Measurements from ENCODE around the gene RNF26. TPM values are rescaled to one million over a fixed set of nuclear protein-coding genes. Genes with fewer than 3 reads are reported as not detected.

Gene RNF26
- total RNA-seq (ENCODE audit: insufficient read depth, low replicate concordance): 0.72 TPM

DNA sequence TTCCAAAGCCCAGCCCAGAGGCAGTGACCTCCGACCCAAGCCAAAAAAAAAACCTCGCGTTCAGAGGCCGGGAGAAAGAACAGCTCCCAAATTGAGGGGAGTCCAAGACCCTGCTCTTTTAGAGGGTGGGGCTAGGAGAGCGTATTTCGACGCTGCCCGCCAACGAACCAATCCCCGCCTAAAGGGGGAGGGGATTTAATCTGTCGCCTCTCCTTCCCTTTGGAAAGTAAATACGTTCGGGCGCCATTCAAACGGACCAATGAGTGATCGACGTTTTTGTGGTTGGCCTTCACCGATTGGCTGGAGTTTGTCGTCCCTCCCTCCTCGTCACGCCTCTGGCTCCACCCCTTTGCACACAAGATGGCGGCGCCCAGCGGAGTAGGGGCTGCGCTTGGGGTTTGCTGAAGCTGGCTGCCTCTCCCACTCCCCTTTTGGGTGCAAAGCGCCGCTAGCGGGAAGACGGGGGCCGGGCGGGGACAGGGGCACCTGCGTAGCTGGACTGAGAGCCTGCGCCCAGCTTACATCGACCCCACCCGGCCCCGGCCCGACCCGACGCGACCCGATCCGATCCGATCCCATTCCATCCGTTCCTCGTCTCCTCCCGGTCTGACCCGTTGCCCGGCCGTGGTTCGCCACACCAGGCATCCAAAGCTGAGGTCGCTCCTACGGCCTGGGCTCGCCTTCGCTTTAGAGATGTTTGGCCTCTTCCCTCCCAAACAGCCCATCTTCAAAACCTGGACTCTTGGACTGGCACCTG, at the start of gene RNF26:
RNF26 (plus strand) TSS at position 354 of the 757 bp plus-strand sequence. CDS start 596 bp downstream, outside the sequence.
- peak; percentile 99 for DNase-seq (ENCODE audit: low spot score)

DNA sequence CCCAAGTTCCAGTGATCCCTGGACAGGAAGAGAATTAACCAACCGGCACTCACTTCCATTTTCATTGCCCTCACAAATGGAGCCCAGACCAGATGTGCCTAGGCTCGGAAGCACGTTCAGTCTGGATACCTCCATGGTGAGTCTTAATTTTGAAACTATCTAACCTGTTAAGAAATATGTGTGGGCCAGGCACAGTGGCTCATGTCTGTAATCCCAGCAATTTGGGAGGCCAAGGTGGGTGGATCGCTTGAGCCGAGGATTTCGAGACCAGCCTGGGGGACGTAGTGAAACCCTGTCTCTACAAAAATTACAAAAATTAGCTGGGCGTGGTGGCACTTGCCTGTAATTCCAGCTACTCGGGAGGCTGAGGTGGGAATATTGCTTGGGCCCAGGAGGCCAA, 48.9 kb upstream of the RNF26 start:
- DNase-seq (ENCODE audit: low spot score): no peak

DNA sequence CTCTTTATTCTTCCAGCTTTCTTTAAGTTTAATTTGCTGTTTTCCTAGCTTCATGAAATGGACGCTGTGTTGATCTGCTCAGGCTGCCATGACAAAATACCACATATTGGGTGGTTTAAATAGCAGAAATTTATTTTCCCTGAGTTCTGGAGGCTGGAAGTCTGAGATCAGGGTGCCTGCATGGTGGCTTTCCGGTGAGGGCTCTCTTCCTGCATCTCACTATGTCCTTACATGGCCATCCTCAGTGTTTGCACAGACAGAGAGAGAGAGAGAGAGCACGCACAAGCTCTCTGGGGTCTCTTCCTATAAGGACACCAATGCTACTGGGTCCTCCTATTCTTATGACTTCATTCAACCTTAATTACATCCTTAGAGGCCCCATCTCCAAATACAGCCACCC, 46.1 kb upstream of the RNF26 start:
- no peak for DNase-seq (ENCODE audit: low spot score)

DNA sequence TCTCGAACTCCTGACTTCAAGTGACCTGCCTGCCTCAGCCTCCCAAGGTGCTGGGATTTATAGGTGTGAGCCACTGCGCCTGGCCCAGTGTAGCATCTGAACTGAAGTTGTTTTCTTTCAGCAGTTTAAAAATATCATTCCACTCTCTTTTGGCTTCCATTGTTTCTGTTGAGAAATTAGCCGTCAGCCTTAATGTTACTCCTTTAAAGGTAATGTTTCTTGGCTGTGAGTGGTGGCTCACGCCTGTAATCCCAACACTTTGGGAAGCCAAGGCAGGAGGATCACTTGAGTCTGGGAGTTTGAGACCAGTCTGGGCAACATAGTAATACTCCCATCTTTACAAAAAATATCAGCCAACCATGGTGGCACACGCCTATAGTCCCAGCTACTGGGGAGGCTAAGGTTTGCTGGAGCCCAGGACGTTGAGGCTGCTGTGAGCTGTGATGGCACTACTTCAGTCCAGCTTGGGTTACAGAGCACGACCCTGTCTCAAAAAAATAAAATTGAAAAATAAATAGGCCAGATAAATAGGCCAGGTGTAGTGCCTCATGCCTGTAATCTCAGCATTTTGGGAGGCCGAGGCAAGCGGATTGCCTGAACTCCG, 43.3 kb upstream of the RNF26 start:
- no peak for DNase-seq (ENCODE audit: low spot score)

DNA sequence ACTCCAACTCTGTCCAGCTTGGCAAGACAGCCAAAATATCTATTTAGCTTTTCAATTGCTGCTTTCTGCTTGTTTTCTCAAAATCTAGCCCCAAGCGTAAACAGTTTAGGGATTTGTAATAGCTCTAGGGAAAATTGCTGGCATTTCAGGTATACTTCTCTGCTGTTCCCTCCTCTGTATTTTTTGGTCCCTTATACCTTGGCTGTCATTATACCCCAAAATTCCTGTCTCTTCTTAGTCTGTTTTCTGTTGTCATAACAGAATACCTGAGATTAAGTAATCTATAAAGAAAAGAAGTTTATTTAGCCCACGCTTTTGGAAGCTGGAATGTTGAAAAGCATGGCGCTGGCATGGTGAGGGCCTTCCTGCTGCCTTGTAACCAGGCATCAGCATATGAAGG, 40.9 kb upstream of the RNF26 start:
- DNase-seq (ENCODE audit: low spot score): no peak

DNA sequence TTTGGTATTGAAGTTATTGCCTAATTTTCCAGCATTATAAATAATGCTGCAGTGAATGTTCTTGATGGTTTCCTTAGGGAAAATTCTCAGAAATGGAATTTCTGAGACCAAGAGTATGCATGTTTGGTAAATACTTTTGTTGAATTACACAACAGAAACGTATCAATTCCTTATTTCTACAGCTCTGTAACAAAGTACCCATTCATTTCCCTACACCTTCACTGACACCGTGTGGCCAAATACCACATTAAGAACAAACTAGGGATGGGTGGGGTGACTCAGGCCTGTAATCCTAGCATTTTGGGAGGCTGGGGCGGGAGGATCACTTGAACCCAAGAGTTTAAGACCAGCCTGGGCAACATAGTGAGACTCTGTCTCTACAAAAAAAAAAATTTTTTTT, 39.1 kb upstream of the RNF26 start:
- DNase-seq (ENCODE audit: low spot score): no peak

DNA sequence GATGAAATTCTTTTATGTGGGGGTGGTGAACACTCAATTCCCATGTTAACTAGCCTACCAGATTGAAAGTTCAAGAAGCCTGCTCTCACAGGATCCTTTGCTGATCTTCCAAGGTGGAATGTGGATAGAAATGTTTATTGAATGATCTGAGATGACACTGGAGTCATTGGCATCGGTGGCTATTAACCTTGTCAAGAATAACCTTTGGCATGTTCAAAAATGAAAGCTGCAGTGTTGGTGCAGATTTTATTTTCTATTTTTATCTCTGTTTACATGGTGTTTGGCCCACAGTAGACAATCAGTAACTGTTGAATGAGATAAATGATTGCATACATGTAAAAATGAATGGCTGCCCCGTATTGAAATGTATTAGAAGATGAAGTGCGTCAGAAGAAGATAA, 36.4 kb upstream of the RNF26 start:
- no peak for DNase-seq (ENCODE audit: low spot score)

DNA sequence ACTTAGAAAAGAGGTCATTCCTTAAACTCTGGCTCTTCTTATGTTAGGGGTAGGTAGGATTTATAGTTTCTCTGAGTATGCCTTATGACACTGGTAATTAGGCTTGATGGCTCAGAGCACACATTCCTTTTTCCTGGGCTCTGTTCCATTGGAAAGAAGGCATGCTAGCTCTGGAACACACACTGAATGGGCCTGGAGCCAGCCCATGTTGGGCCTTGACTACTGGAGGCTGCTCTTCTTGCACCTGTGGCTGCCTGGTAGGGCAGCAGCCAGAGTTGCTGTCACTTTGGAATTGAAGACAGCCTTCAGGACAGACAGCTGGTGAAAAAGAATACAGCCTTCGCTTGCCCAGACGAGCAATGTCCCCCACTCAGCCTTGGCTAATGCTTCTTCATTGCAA, 35.6 kb upstream of the RNF26 start:
- DNase-seq (ENCODE audit: low spot score): no peak

DNA sequence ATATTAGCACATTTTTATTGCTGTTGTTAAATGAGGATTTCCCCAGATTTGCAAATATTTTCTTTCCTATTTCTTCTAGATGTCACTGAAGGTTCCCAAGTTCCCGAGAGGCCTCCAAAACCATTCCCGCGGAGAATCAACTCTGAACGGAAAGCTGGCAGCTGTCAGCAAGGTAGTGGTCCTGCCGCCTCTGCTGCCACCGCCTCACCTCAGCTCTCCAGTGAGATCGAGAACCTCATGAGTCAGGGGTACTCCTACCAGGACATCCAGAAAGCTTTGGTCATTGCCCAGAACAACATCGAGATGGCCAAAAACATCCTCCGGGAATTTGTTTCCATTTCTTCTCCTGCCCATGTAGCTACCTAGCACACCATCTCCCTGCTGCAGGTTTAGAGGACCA, 34.9 kb upstream of the RNF26 start:
- DNase-seq (ENCODE audit: low spot score): no peak

DNA sequence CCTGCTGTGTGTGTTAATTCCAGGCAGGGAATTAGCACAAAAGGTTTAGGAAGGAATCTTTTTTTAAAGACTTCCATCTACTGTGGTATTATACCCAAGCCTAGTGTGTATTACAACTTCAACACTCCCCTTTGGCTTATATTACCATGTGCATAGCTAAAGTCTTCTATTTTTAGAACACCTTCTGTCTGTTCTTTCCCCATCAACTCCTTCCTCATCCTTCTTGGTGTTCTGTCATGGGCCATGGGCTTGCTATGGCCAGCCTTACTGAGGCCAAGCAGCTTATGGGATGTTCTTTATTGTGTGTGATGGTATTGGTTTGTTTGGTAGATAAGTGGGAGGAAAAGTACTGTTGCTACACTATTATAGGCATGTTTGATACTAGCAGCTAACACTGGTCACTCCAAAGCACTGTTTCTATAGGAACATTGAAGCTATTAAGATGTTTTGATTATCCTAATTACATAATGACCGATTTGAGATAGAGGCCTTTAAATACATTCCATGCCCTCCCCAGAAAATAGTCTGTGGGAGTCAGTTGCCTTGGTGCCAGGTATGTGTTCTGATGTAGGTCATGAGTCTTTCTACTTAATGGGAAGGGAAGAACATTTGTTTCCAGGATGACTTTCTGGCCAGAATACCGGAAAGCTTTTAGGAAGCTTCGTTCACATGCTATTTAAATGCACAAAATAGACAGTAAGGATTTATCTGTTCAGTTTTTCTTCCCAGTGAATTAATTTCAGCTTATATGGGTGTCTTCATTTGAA, 33.9 kb upstream of the RNF26 start:
- no peak for DNase-seq (ENCODE audit: low spot score)

DNA sequence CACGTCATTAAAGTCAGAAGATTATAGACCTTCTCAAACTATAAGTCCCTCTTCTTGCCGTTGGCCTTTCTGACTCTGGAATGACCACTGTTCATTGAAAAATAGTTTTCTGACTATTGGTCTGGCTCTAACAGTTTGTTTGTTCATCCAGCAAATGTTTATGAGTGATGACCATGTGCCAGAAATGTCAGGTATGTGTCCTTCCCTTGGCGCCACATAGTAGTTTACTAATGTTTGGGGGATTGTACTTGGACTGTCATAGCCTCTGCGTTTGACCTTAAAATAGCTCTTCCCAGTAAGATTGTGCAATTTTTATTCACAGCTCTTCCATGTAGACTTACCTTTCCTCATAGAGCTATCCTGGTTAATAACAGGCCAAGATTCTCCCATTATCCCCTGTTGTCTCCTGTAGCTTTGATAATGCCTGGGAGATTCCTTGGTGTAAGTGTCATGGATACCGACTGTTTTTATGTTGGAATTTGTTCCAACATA, 31.1 kb upstream of the RNF26 start:
- no peak for DNase-seq (ENCODE audit: low spot score)

DNA sequence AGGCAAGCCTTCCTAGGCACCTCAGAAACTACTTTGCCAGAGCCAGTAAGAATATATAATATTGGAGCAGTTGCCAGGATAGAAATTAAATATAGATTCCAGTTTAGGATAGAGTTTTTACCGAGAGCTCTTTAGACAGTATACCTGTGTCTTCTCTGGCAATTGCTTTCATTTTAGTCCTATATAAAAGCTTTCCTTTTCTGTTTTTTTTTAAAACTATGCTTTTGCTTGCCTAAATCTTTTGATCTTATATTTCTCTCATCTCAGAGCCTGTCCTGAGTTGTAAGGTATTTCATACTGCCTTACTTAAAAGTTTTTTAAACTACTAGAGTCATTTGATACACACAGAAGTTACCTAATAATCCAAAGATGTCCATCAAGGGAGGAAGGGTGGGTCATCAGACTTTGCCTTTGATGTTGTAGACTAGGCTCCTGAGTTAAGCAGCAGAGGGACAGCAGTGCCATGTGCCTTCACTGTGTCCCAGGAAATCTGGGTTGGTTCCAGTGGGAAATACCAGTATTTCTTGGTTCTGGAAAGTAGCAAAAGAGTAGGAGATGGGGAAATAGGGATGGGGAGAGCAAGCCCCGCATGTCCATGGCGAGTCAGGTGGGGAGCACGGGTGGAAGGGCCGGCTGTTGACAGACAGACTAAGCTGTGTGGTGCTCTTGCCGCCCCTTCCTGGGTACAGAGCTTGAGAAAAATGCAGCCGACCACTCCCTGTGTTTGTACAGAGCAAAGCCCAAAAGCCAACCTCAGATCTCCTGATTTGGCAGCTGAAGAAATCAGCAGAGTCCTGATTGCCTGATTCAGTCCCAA, 28.6 kb upstream of the RNF26 start:
- DNase-seq (ENCODE audit: low spot score): no peak

DNA sequence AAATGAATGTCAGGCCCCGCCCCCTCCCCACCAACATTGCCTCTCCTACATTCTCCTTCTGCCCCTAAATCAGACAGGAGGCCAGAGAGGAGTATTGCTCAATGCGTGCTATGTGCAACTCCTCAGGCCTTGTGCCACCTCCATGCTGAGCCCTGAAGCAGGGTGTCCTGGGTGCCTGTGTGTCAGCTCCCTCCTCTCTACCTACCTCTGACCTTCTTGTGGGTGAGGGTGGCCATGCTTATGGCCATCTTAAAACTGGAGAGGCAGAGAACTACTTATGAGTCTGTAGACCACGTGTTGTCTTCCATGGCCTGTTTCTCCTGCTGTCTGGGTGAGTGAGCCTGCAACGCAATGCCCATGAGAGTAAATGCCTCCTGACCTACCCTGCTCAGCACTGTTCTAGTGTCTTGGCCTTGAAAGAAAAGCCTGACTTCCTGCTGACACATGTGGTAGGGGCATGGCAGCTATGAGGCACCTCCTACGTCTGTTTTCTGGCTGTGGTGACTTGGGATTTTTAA, 27.9 kb upstream of the RNF26 start:
- no peak for DNase-seq (ENCODE audit: low spot score)

DNA sequence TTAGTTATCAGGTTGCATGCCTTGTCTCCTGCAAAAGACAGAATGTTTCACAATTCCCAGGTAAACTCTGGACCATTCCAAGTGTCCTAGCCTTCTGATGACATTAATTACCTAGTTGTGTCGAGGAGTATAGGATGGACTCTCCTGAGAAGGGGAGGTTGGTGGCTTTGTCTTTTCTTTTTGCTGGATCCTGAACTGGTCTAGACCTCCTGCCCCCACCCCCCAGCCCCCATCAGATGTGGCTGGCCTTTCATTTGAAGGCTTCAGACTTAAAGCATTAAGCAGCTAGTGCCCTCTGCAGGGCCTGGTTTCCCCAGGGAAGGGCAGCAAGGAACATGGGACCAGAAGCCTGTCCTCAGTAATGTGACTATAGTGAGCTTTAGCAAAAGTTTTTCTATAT, 27.1 kb upstream of the RNF26 start:
- DNase-seq (ENCODE audit: low spot score): no peak

DNA sequence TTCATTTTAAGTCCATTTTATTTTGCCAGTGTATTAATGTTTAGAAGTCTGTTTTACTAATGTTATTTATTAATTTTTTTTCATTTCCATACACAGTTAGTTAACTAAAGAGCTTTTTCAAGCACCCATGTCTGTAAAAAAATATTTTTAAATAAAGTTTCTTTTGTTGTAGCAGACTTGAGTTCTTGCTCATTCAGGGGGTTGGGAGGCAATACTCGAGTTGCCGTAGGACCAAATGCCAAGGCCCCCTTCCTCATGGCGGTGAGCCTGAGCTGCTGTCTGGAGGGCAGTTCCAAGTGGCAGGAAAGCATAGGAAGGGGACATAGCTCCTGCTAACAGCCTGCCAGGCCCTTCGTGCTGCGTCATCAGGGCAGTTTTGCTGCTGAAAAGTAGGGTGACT, 26.4 kb upstream of the RNF26 start:
- DNase-seq (ENCODE audit: low spot score): no peak

DNA sequence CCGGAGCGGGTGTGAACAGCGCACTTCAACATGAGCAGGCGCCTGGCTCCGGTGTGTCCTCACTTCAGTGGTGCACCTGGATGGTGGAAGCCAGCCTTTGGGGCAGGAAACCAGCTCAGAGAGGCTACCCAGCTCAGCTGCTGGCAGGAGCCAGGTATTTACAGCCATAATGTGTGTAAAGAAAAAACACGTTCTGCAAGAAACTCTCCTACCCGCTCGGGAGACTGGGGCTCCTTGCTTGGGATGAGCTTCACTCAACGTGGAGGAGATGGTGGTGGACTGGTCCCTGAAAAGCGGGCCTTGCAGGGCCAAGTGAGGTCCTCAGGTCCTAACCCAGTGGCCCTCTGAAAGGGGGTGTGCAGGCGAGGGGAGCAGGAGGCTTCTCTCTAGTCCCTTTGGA, 24.9 kb upstream of the RNF26 start:
- DNase-seq (ENCODE audit: low spot score): no peak

DNA sequence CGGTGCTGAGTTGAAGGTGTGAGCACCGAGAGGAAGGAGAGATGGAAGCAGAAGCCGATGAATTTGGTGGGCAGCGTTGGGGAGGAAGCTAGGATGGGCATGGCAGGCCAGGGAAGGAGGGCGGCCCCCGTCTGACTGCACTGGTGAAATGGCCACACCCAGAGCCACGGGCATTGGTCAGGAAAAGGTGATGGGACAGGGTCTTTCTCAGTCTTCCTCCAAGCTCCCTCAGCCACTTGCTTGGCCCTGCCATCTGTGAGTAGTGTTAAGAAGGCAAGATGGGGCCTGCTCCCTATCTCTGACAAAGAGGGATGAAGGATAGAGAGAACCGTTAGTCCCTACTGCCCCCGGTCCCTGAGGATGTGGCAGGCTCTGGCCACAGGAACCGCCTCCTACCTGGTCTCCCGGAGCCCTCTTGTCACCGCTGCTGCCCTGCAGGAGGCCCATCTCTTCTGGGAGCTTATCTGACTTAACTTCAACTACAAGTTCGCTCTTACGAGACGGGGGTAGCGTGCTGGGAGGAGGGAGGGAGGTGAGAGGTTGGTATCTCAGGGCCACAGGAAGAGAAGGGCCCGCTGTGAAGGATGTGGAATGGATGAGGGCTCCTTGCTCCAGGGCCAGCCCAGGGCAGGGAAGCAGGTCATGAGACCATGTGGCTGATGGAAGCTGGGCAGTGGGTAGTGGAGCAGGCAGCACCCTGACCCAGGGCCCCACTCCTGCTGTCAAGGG, 24.2 kb upstream of the RNF26 start:
- DNase-seq (ENCODE audit: low spot score): no peak

DNA sequence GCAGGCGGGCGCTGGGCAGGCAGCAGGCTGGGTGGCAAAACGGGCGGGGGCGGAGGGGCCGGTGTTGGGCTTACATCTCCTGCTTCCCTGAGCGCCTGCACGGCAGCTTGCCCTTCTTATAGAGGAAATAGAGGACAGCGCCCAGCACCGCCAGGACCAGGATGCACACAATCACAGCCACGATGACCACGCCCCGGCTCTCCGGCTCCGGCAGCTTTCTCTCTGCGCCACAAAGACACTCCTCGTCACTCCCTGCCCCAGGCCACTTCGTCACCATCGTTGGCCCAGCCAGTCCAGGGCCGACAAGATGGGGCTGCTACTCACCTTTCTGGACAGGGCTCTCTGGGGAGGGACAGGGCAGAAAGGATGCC, 23.7 kb upstream of the RNF26 start:
- DNase-seq (ENCODE audit: low spot score): no peak

DNA sequence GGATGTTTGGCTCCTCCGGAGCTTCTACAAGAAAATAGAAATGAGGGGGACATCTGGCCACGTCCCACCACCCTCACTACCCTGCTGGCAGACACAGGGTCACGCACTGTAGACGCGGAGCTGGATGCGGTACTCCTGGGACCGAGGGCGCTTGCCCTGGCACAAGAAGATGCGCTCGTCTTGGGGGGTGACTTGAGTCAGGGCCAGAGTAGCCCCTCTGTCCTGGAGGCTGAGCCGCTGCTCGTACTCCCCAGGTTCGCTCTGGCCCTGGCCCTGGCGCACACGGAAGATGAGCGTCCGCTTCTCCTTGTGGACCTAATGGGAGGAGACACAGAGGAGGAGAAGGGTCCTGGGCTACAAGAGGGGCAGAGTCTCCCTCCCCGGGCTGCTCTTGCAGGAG, 19.6 kb upstream of the RNF26 start:
- no peak for DNase-seq (ENCODE audit: low spot score)

DNA sequence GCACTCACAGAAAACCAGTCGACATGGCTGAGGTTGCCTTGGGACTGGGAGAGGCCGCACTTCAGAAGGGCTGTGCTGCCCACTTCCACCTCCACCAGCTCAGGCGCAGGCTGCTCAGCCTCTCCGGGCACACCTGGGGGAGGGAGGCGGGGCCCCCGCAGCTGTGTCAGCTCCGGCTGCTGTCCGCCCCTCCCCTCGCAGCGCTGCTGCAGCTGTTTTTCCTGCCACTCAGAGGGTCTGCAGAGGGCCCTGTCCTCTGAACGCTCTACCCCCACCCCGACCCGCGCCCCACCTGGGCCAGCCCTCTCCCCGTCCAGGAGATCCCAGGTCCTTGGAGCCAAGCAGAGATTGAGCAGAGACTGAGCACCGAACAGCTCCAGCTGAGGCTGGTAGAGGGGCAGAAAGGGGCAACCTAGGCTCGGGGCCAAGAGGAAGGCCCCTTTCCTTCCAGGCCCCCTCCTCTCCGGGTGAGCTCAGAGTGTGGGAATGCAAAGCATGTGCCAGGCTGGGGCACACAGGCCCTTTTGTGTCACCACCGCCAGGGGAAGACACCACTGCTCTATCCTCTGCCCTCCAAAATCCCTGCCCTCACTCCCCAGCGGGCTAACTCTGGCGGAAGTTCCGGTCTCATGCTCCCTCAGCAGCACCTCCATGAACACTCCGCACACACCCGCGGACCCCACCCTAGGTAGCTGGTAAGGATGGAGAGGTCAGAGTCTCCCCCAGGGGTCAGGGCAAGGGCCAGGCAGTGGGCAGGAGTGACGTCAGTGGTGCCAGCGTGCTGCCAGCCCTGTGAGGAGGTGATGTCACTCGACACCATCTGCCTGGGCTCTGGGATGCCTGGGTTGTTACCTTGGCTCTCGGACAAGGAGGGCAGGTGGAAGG, 19.0 kb upstream of the RNF26 start:
- DNase-seq (ENCODE audit: low spot score): peak; percentile 52

Data from umbilical cord (tissue), 2 donors.